Esophagus squamous epithelium (tissue), 4 donors: ENCODE results near the gene ST8SIA2.

Experiments
- CTCF ChIP-seq, 6 experiments: fragments of 450-650 bp in 4 of 6; fragments of 200-600 bp in 2 of 6; sonication (generic) in 2 of 6; IDR thresholded peaks; one replicate each; pipeline ENCODE4 v1.5.1; 2016 to 2019; ENCODE audit warnings: antibody characterized with exemption in 6 of 6, mild to moderate bottlenecking in 4 of 6, moderate library complexity in 4 of 6
- POLR2A ChIP-seq, 4 donors: fragments of 450-650 bp; IDR thresholded peaks; one replicate each; pipeline ENCODE4 v1.6.1; 2017; ENCODE audit warnings: antibody characterized with exemption in 4 of 4, mild to moderate bottlenecking in 4 of 4, moderate library complexity in 3 of 4

- TF ChIP-seq POLR2A (IDR thresholded peaks at IDR 0.05) (no peak), CTCF (IDR thresholded peaks at IDR 0.05) (no peak)
These were observed 112.8 kb downstream of the ST8SIA2 start for GRCh38 chr15:92506506-92506905.
